A549 (cell line): ENCODE data around the gene SOD3. TPM values are rescaled to one million over a fixed set of nuclear protein-coding genes. Genes with fewer than 3 reads are reported as not detected.

Source experiments
- ATAC-seq, 2 experiments: fragments of 200-7000 bp in 1 of 2; fragments of >200 bp in 1 of 2; cut with Nextera tagmentation in 1 of 2; cut with Tn5 transposase in 1 of 2; 3 replicates each; pipeline versions ENCODE4 v1.8.0 to v1.9.1; 2018 to 2020; ENCODE audit warnings: mild to moderate bottlenecking in 1 of 2, moderate library complexity in 1 of 2
- CTCF ChIA-PET: fragments of 300-600 bp; sonication (Branson Sonifier 250); formaldehyde crosslinking; extraction: SDS; loops from one replicate; lab custom pipeline; 2021; ENCODE audit warnings: antibody characterized with exemption, inconsistent platforms; lab: Yijun Ruan, JAX
- POLR2A ChIA-PET: fragments of 350-600 bp; formaldehyde crosslinking; extraction: SDS; loops from one replicate; lab custom pipeline; 2021; ENCODE audit warnings: antibody characterized with exemption, inconsistent platforms; lab: Yijun Ruan, JAX
- DNase-seq, 2 experiments: peaks; one replicate each; pipeline versions ENCODE4 v3.0.0 to v3.0.0-alpha.2; 2011 to 2016; ENCODE audit warnings: low read depth in 1 of 2, low spot score in 1 of 2
- FAIRE-seq: peaks from 2 replicates; lab custom pipeline; 2011; peaks lifted over from hg19 to GRCh38; lab: Jason Lieb, UNC
- H3K27ac ChIP-seq, 2 experiments: fragments of >200 bp; sonication (Bioruptor Twin); formaldehyde crosslinking; 3 replicates each; pipeline ENCODE4 v1.5.1; 2016 to 2017
- H3K4me1 ChIP-seq: fragments of >200 bp; sonication (Bioruptor Twin); formaldehyde crosslinking; 3 replicates; pipeline ENCODE4 v1.6.1; 2016
- H3K4me2 ChIP-seq: fragments of >200 bp; sonication (Bioruptor Twin); formaldehyde crosslinking; 3 replicates; pipeline ENCODE4 v1.6.1; 2016
- H3K4me3 ChIP-seq: fragments of >200 bp; sonication (Bioruptor Twin); formaldehyde crosslinking; 3 replicates; pipeline ENCODE4 v1.5.1; 2016
- H3K9me3 ChIP-seq: fragments of >200 bp; sonication (Bioruptor Twin); formaldehyde crosslinking; 3 replicates; pipeline ENCODE4 v1.6.1; 2016
- CBX2 ChIP-seq: fragments of 200-600 bp; sonication (generic); IDR thresholded peaks from 2 replicates; pipeline ENCODE4 v1.6.1; 2016; ENCODE audit warnings: low read depth, mild to moderate bottlenecking, borderline replicate concordance
- CBX8 ChIP-seq: fragments of 200-600 bp; sonication (generic); IDR thresholded peaks from 2 replicates; pipeline ENCODE4 v1.6.1; 2016
- CEBPB ChIP-seq, 2 experiments: fragments of >200 bp in 1 of 2; sonication (Bioruptor Twin) in 1 of 2; formaldehyde crosslinking in 1 of 2; IDR thresholded peaks; 2 replicates each; pipeline ENCODE4 v1.6.1; 2012 to 2016
- CHD2 ChIP-seq: fragments of 150-350 bp; IDR thresholded peaks from 2 replicates; pipeline ENCODE4 v1.6.1; 2014; ENCODE audit warnings: low read length; ENCODE audit not compliant: partially characterized antibody
- CHD4 ChIP-seq: fragments of 200-600 bp; sonication (generic); IDR thresholded peaks from 2 replicates; pipeline ENCODE4 v1.6.1; 2016; ENCODE audit warnings: antibody characterized with exemption, mild to moderate bottlenecking, borderline replicate concordance
- E2F6 ChIP-seq: IDR thresholded peaks from 2 replicates; pipeline ENCODE4 v1.6.1; 2012; ENCODE audit warnings: low read depth, borderline replicate concordance
- EHF ChIP-seq: fragments of 250-450 bp; sonication (Bioruptor Pico); IDR thresholded peaks from 2 replicates; pipeline ENCODE4 v1.5.0; 2020; ENCODE audit warnings: mild to moderate bottlenecking
- EHMT2 ChIP-seq: fragments of 200-600 bp; sonication (generic); IDR thresholded peaks from 2 replicates; pipeline ENCODE4 v1.6.1; 2016; ENCODE audit warnings: antibody characterized with exemption, low read depth, mild to moderate bottlenecking, moderate library complexity
- EP300 ChIP-seq, 2 experiments: fragments of >200 bp; sonication (Bioruptor Twin); formaldehyde crosslinking; IDR thresholded peaks; 2 replicates in 1 of 2; 3 replicates in 1 of 2; pipeline ENCODE4 v1.6.1; 2016 to 2017
- FOSL2 ChIP-seq, 2 experiments: fragments of 450-650 bp in 1 of 2; fragments of >200 bp in 1 of 2; sonication (Bioruptor Twin) in 1 of 2; formaldehyde crosslinking; IDR thresholded peaks; 2 replicates each; pipeline versions ENCODE4 v1.5.0 to v1.6.1; 2016 to 2020; ENCODE audit warnings: mild to moderate bottlenecking in 1 of 2, moderate library complexity in 1 of 2
- FOXS1 ChIP-seq: fragments of 250-450 bp; sonication (Bioruptor Pico); IDR thresholded peaks from 2 replicates; pipeline ENCODE4 v1.5.0; 2020; ENCODE audit warnings: mild to moderate bottlenecking, moderate library complexity
- GATA3 ChIP-seq: IDR thresholded peaks from 2 replicates; pipeline ENCODE4 v1.6.1; 2012; ENCODE audit warnings: borderline replicate concordance
- HDAC2 ChIP-seq: fragments of 200-600 bp; sonication (generic); IDR thresholded peaks from 2 replicates; pipeline ENCODE4 v1.6.1; 2016
- HES2 ChIP-seq: fragments of >200 bp; sonication (Bioruptor Twin); formaldehyde crosslinking; IDR thresholded peaks from 2 replicates; pipeline ENCODE4 v1.6.1; 2016
- HOXB5 ChIP-seq: fragments of 250-450 bp; sonication (Bioruptor Pico); IDR thresholded peaks from 2 replicates; pipeline ENCODE4 v1.5.0; 2020; ENCODE audit warnings: mild to moderate bottlenecking, moderate library complexity
- JUNB ChIP-seq: fragments of >200 bp; sonication (Bioruptor Twin); formaldehyde crosslinking; IDR thresholded peaks from 2 replicates; pipeline ENCODE4 v1.6.1; 2016
- MAFK ChIP-seq: fragments of 450-650 bp; IDR thresholded peaks from 2 replicates; pipeline ENCODE4 v1.6.1; 2014; ENCODE audit not compliant: partially characterized antibody
- MAZ ChIP-seq: fragments of 150-350 bp; IDR thresholded peaks from 2 replicates; pipeline ENCODE4 v1.6.1; 2014; ENCODE audit warnings: antibody characterized with exemption, low read depth, low read length, borderline replicate concordance
- MYC ChIP-seq: IDR thresholded peaks from 2 replicates; pipeline ENCODE4 v1.6.1; 2012; ENCODE audit warnings: mild to moderate bottlenecking, inconsistent platforms, low read length, improper control_type of control experiment, borderline replicate concordance
- NFE2L2 ChIP-seq: fragments of 150-350 bp; conservative IDR thresholded peaks from 2 replicates; pipeline ENCODE4 v1.6.1; 2014; ENCODE audit warnings: low read length
- PBX3 ChIP-seq: IDR thresholded peaks from 2 replicates; pipeline ENCODE4 v1.6.1; 2012
- POLR2A ChIP-seq: IDR thresholded peaks from 2 replicates; pipeline ENCODE4 v1.6.1; 2012; ENCODE audit warnings: mild to moderate bottlenecking, low read length
- RAD21 ChIP-seq, 2 experiments: fragments of >200 bp in 1 of 2; sonication (Bioruptor Twin) in 1 of 2; formaldehyde crosslinking in 1 of 2; IDR thresholded peaks in 1 of 2; conservative IDR thresholded peaks in 1 of 2; 2 replicates in 1 of 2; 3 replicates in 1 of 2; pipeline ENCODE4 v1.6.1; 2012 to 2018; ENCODE audit warnings: inconsistent platforms in 1 of 2
- SREBF2 ChIP-seq: fragments of 450-650 bp; IDR thresholded peaks from 2 replicates; pipeline ENCODE4 v1.6.1; 2014; ENCODE audit warnings: mild to moderate bottlenecking, moderate library complexity
- TFCP2L1 ChIP-seq: fragments of 250-450 bp; sonication (Bioruptor Pico); IDR thresholded peaks from 2 replicates; pipeline ENCODE4 v1.5.0; 2021; ENCODE audit warnings: mild to moderate bottlenecking
- TP53 ChIP-seq: fragments of 250-450 bp; sonication (Bioruptor Pico); IDR thresholded peaks from 2 replicates; pipeline ENCODE4 v1.5.0; 2021; ENCODE audit warnings: mild to moderate bottlenecking, moderate library complexity
- WGBS: methylation state at CpG from one replicate; pipeline ENCODE4 v1.1.6; 2017; ENCODE audit errors: missing lambda C conversion rate; 5-methylcytosine and 5-hydroxymethylcytosine counted together
- polyA plus RNA-seq, 4 experiments: library from polyadenylated mRNA; depleted of rRNA in 3 of 4; stranded (reverse); fragments of >200 nt; fragmentation: RNase III in 1 of 4; extraction: RNeasy Plus Mini Kit Qiagen cat#74134 plus additional on column Dnase treatment in 1 of 4; gene quantifications; 2 replicates in 3 of 4; 3 replicates in 1 of 4; pipeline ENCODE4 v1.2.3, GENCODE V29; 2011 to 2017
- TF ChIP-seq, protein P1 (sequence below): fragments of 250-450 bp; sonication (Bioruptor Pico); IDR thresholded peaks from 2 replicates; pipeline ENCODE4 v1.5.0; 2020; ENCODE audit warnings: low read depth, mild to moderate bottlenecking, moderate library complexity
- TF ChIP-seq, protein P2 (sequence below): fragments of 200-600 bp; sonication (generic); IDR thresholded peaks from 2 replicates; pipeline ENCODE4 v1.6.1; 2016; ENCODE audit warnings: antibody characterized with exemption, mild to moderate bottlenecking, moderate library complexity

The SOD3 gene
- polyA plus RNA-seq, 2 of the 4 experiments (the other 2 are of a cell fraction), result not detected

GRCh38 chr4:24770667-24771066 lies 24.7 kb upstream of the SOD3 start (continued):
- TF ChIP-seq, protein P1, sequence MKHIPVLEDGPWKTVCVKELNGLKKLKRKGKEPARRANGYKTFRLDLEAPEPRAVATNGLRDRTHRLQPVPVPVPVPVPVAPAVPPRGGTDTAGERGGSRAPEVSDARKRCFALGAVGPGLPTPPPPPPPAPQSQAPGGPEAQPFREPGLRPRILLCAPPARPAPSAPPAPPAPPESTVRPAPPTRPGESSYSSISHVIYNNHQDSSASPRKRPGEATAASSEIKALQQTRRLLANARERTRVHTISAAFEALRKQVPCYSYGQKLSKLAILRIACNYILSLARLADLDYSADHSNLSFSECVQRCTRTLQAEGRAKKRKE (CRISPR knock-in tag), result no peak
- no peak for TF ChIP-seq CHD2
- TF ChIP-seq FOXS1 (CRISPR knock-in tag), result no peak
- TF ChIP-seq, all 56 proteins: peak for 0

- no peak overlapping the region for H3K4me3 ChIP-seq
- H3K4me1 ChIP-seq, result 0 out of 3 replicates have a peak, but pooled peaks cover 3% of the 10 kb centered on the region
- H3K9me3 ChIP-seq, result no peaks in the 10 kb centered on the region
- ChIA-PET CTCF (no interaction called here), POLR2A (no interaction called here)
- 72% methylated on average over 4 of the region's 4 CpGs for WGBS
- no peak for DNase-seq
- TF ChIP-seq HOXB5 (CRISPR knock-in tag), result no peak
- TF ChIP-seq GATA3, result no peak
- no peak for TF ChIP-seq TFCP2L1 (CRISPR knock-in tag)
- TF ChIP-seq, protein P2, sequence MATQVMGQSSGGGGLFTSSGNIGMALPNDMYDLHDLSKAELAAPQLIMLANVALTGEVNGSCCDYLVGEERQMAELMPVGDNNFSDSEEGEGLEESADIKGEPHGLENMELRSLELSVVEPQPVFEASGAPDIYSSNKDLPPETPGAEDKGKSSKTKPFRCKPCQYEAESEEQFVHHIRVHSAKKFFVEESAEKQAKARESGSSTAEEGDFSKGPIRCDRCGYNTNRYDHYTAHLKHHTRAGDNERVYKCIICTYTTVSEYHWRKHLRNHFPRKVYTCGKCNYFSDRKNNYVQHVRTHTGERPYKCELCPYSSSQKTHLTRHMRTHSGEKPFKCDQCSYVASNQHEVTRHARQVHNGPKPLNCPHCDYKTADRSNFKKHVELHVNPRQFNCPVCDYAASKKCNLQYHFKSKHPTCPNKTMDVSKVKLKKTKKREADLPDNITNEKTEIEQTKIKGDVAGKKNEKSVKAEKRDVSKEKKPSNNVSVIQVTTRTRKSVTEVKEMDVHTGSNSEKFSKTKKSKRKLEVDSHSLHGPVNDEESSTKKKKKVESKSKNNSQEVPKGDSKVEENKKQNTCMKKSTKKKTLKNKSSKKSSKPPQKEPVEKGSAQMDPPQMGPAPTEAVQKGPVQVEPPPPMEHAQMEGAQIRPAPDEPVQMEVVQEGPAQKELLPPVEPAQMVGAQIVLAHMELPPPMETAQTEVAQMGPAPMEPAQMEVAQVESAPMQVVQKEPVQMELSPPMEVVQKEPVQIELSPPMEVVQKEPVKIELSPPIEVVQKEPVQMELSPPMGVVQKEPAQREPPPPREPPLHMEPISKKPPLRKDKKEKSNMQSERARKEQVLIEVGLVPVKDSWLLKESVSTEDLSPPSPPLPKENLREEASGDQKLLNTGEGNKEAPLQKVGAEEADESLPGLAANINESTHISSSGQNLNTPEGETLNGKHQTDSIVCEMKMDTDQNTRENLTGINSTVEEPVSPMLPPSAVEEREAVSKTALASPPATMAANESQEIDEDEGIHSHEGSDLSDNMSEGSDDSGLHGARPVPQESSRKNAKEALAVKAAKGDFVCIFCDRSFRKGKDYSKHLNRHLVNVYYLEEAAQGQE, result no peak
- no peak for TF ChIP-seq FOXS1 (CRISPR knock-in tag)
- TF ChIP-seq FOSL2 (IDR thresholded peaks at IDR 0.05), result no peak
- no peak for TF ChIP-seq FOSL2 (CRISPR knock-in tag; IDR thresholded peaks at IDR 0.05)
- TF ChIP-seq CHD4, result no peak
- TF ChIP-seq NFE2L2, result no peak
- TF ChIP-seq EHMT2, result no peak
- TF ChIP-seq MAFK, result no peak
- no peak overlapping the region for H3K4me2 ChIP-seq
- no peak for ATAC-seq
- H3K27ac ChIP-seq, result no peak overlapping the region
- no peak for FAIRE-seq
These were observed 24.1 kb upstream of the SOD3 start for GRCh38 chr4:24771241-24771640.

DNA sequence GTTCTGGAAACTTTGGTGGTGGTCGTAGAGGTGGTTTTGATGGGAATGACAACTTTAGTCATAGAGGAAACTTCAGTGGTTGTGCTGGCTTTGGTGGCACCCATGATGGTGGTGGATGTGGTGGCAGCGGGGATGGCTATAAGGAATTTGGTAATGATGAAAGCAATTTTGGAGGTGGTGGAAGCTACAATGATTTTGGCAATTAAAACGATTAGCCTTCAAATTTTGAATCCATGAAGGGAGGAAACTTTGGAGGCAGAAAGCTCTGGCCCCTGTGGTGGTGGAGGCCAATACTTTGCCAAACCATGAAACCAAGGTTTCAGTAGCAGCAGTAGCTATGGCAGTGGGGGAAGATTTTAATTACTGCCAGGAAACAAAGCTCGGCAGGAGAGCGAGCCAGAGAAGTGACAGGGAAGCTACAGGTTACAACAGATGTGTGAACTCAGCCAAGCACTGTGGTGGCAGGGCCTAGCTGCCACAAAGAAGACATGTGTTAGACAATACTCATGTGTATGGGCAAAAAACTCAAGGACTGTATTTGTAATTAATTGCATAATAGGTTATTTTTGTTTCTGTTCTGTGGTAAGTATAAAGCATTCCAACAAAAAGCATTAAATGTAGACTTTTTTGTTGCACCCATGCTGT lies 23.2 kb upstream of the SOD3 start:
- ChIA-PET CTCF (no interaction called here), POLR2A (no interaction called here)
- 63% methylated on average over 5 of the region's 5 CpGs for WGBS
- H3K4me1 ChIP-seq, result 0 out of 3 replicates have a peak, but pooled peaks cover 3% of the 10 kb centered on the region
- FAIRE-seq, result no peak
- H3K4me3 ChIP-seq, result no peak overlapping the region
- TF ChIP-seq EHMT2 (no peak), SREBF2 (no peak), HDAC2 (no peak), EHF (CRISPR knock-in tag) (no peak), JUNB (no peak), PBX3 (no peak), CBX8 (no peak), MAZ (no peak), HES2 (no peak), RAD21 (conservative IDR thresholded peaks at IDR 0.05 in 1 of 2, IDR thresholded peaks at IDR 0.05 in 1 of 2) (no peak), CEBPB (IDR thresholded peaks at IDR 0.05) (no peak), TP53 (CRISPR knock-in tag) (no peak), EP300 (IDR thresholded peaks at IDR 0.05) (no peak), CBX2 (no peak), E2F6 (no peak), FOSL2 (IDR thresholded peaks at IDR 0.05) (no peak), FOSL2 (CRISPR knock-in tag; IDR thresholded peaks at IDR 0.05) (no peak), MYC (no peak), POLR2A (no peak)
- TF ChIP-seq, protein P1 (CRISPR knock-in tag), result no peak
- no peak overlapping the region for H3K4me2 ChIP-seq
- H3K9me3 ChIP-seq, result no peaks in the 10 kb centered on the region
- no peak for ATAC-seq
- H3K27ac ChIP-seq, result no peak overlapping the region
- no peak for DNase-seq
